ENCODE data around the gene SLC9A7. TPM values are rescaled to one million over a fixed set of nuclear protein-coding genes. Genes with fewer than 3 reads are reported as not detected.

SLC9A7 gene
- total RNA-seq, 2 donors from 2014 or later, result 1.4 to 2.2 TPM

GRCh38 chrX:46618947-46619346, 140.0 kb downstream of the SLC9A7 start:
- DNase-seq, result no peak
- Histone ChIP-seq H3K4me3 (no peak overlapping the region), H3K9ac (ENCODE audit: low read depth in 2 of 2, low read length in 2 of 2) (no peak overlapping the region), H3K9me3 (no peaks in the 10 kb centered on the region), H3K4me1 (no peaks in the 10 kb centered on the region), H3K36me3 (no peaks in the 10 kb centered on the region), H3K27ac (no peak overlapping the region), H3K27me3 (no peaks in the 10 kb centered on the region)
- TF ChIP-seq, protein P1, sequence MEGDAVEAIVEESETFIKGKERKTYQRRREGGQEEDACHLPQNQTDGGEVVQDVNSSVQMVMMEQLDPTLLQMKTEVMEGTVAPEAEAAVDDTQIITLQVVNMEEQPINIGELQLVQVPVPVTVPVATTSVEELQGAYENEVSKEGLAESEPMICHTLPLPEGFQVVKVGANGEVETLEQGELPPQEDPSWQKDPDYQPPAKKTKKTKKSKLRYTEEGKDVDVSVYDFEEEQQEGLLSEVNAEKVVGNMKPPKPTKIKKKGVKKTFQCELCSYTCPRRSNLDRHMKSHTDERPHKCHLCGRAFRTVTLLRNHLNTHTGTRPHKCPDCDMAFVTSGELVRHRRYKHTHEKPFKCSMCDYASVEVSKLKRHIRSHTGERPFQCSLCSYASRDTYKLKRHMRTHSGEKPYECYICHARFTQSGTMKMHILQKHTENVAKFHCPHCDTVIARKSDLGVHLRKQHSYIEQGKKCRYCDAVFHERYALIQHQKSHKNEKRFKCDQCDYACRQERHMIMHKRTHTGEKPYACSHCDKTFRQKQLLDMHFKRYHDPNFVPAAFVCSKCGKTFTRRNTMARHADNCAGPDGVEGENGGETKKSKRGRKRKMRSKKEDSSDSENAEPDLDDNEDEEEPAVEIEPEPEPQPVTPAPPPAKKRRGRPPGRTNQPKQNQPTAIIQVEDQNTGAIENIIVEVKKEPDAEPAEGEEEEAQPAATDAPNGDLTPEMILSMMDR (IDR thresholded peaks at IDR 0.05), result no peak
- intact Hi-C loops (cut with DNase I), result no loop called here

GRCh38 chrX:46617906-46618305, 141.0 kb downstream of the SLC9A7 start:
- H3K4me3 ChIP-seq, result no peak overlapping the region

GRCh38 chrX:46611658-46612362, 147.1 kb downstream of the SLC9A7 start:
- Histone ChIP-seq H3K4me3 (no peak overlapping the region), H3K27ac (no peak overlapping the region), H3K4me1 (no peaks in the 10 kb centered on the region), H3K27me3 (no peaks in the 10 kb centered on the region), H3K9me3 (no peaks in the 10 kb centered on the region), H3K36me3 (no peaks in the 10 kb centered on the region), H3K9ac (ENCODE audit: low read depth in 2 of 2, low read length in 2 of 2) (no peak overlapping the region)
- no peak for DNase-seq
- TF ChIP-seq, protein P1 (IDR thresholded peaks at IDR 0.05), result no peak
- intact Hi-C loops (cut with DNase I), result no loop called here

More at GRCh38 chrX:46617906-46618305, 141.0 kb downstream of the SLC9A7 start:
- no peak overlapping the region for H3K27ac ChIP-seq
- H3K36me3 ChIP-seq, result no peaks in the 10 kb centered on the region
- DNase-seq, result no peak
- intact Hi-C loops (cut with DNase I), result no loop called here
- no peaks in the 10 kb centered on the region for H3K9me3 ChIP-seq
- no peak overlapping the region for H3K9ac ChIP-seq (ENCODE audit: low read depth in 2 of 2, low read length in 2 of 2)
- H3K4me1 ChIP-seq, result no peaks in the 10 kb centered on the region
- no peaks in the 10 kb centered on the region for H3K27me3 ChIP-seq
- TF ChIP-seq, protein P1 (IDR thresholded peaks at IDR 0.05), result no peak

DNA sequence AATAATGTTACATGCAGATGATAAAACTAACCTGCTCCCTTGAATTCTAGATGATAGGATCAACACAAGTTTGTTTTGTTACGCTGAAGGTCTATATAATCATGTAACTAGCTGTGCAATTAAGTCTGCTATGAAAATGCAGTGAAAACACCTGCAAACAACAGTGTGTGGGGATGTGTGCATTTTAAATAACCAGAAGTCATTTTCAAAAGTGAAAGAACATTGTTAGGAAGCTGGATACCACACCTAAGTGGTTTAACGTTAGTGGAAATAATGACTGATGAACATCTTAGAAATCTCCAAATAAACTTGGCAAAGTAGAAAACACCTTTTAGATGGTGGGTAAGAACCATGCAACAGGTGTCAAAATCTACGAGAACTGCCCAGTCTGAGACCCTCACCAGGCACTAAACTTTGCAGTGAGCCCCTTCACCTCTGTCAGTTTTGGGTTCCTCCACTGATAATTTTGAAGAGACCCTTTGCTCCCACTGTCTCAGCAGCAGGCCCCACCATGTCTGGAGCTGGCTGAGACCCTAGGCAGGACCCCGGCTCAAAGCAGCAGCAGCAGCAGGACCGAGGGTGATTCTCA, 148.8 kb downstream of the SLC9A7 start:
- TF ChIP-seq, protein P1 (IDR thresholded peaks at IDR 0.05), result no peak
- no peak overlapping the region for H3K4me3 ChIP-seq
- no peaks in the 10 kb centered on the region for H3K36me3 ChIP-seq
- no peak overlapping the region for H3K9ac ChIP-seq (ENCODE audit: low read depth in 2 of 2, low read length in 2 of 2)
- no peaks in the 10 kb centered on the region for H3K4me1 ChIP-seq
- no peaks in the 10 kb centered on the region for H3K9me3 ChIP-seq
- no peak overlapping the region for H3K27ac ChIP-seq
- intact Hi-C loops (cut with DNase I), result no loop called here
- DNase-seq, result no peak
- no peaks in the 10 kb centered on the region for H3K27me3 ChIP-seq

DNA sequence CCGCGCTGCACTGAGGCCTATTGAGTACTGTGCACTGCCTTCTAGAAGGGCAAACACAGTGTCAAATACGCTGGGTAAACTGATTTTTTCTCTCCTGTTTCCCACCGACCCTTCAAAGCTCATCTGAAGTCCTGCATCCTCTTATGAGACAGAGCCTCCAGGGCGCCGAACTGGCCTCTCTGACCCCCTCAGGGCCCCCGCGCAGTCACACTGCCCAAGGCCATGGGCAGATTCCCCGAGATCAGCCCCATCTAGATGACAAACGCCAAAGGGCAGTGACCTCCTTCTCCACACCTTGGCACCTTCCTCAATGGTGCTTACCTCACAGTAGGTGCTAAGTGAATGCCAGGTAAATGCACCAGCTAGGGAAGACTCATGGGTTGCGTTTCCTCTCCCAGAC, 151.0 kb downstream of the SLC9A7 start:
- Histone ChIP-seq H3K9ac (ENCODE audit: low read depth in 2 of 2, low read length in 2 of 2) (no peak overlapping the region), H3K36me3 (no peaks in the 10 kb centered on the region), H3K9me3 (no peaks in the 10 kb centered on the region), H3K27ac (no peak overlapping the region), H3K4me1 (no peaks in the 10 kb centered on the region), H3K27me3 (no peaks in the 10 kb centered on the region), H3K4me3 (no peak overlapping the region)
- intact Hi-C loops (cut with DNase I), result no loop called here
- TF ChIP-seq, protein P1 (IDR thresholded peaks at IDR 0.05), result no peak
- no peak for DNase-seq
